Natural killer cell (primary cell): ENCODE measurements around the gene SEZ6L2. TPM values are rescaled to one million over a fixed set of nuclear protein-coding genes. Genes with fewer than 3 reads are reported as not detected.
"Not testable (repeated sequence)": the region's sequence is repeated elsewhere in the genome, so short reads cannot be mapped to it uniquely, and the experiment has no call there.

Experiments
- ATAC-seq, 3 donors: fragments of 150-1000 bp in 2 of 3; fragments of 200-7000 bp in 1 of 3; cut with Tn5 transposase; 1 replicate in 1 of 3; 2 replicates in 2 of 3; pipeline ENCODE4 v1.10.0; 2021; ENCODE audit warnings: mild to moderate bottlenecking in 2 of 3, moderate library complexity in 2 of 3
- DNase-seq, 2 donors: peaks; one replicate each; pipeline versions ENCODE4 v3.0.0 to v3.0.0-alpha.2; 2013 to 2021; ENCODE audit warnings: mixed read lengths in 1 of 2
- H3K27ac ChIP-seq: one replicate; pipeline ENCODE4 v1.5.1; 2013; ENCODE audit warnings: mild to moderate bottlenecking, low read length
- H3K27me3 ChIP-seq: one replicate; pipeline ENCODE4 v1.6.1; 2013; ENCODE audit warnings: low read length; ENCODE audit not compliant: control insufficient read depth, insufficient read depth
- H3K36me3 ChIP-seq: one replicate; pipeline ENCODE4 v1.6.1; 2013; ENCODE audit warnings: low read length; ENCODE audit not compliant: control insufficient read depth, insufficient read depth
- H3K4me1 ChIP-seq: one replicate; pipeline ENCODE4 v1.6.1; 2013; ENCODE audit warnings: low read length; ENCODE audit not compliant: control insufficient read depth, insufficient read depth
- H3K4me3 ChIP-seq: one replicate; pipeline ENCODE4 v1.5.1; 2013; ENCODE audit warnings: low read length
- H3K9me3 ChIP-seq: one replicate; pipeline ENCODE4 v1.6.1; 2013; ENCODE audit warnings: low read length; ENCODE audit not compliant: control insufficient read depth, insufficient read depth
- H3K27ac Mint-ChIP-seq, 2 donors: one replicate each; pipeline ENCODE4 v1.8.0; 2022; ENCODE audit warnings: mild to moderate bottlenecking in 2 of 2, mixed read lengths in 2 of 2, moderate library complexity in 1 of 2
- H3K27me3 Mint-ChIP-seq, 2 donors: one replicate each; pipeline ENCODE4 v1.8.0; 2022; ENCODE audit warnings: low read depth in 2 of 2, mixed read lengths in 2 of 2
- H3K36me3 Mint-ChIP-seq: one replicate; pipeline ENCODE4 v1.8.0; 2022; ENCODE audit warnings: mixed read lengths
- H3K4me1 Mint-ChIP-seq, 2 donors: one replicate each; pipeline ENCODE4 v1.8.0; 2022; ENCODE audit warnings: mixed read lengths in 2 of 2
- H3K4me3 Mint-ChIP-seq: one replicate; pipeline ENCODE4 v1.8.0; 2022; ENCODE audit warnings: mild to moderate bottlenecking, moderate library complexity, mixed read lengths
- H3K9me3 Mint-ChIP-seq, 2 donors: one replicate each; pipeline ENCODE4 v1.8.0; 2022; ENCODE audit warnings: mixed read lengths in 2 of 2
- WGBS: methylation state at CpG from one replicate; pipeline ENCODE4 v1.1.7; 2013; ENCODE audit warnings: missing lambda C conversion rate; ENCODE audit not compliant: insufficient coverage; 5-methylcytosine and 5-hydroxymethylcytosine counted together
- intact Hi-C: fragments of 100-400 bp; cut with micrococcal nuclease; formaldehyde crosslinking; loops from one replicate; pipeline ENCODE4 v1.14.2; 2022
- total RNA-seq, 4 donors: library from RNA; stranded (reverse); fragments of 120-200 nt in 1 of 4; gene quantifications; one replicate each; pipeline versions ENCODE4 v1.2.3 to v1.2.4, GENCODE V29; 2013 to 2022
- TF ChIP-seq, protein P1 (sequence below): fragments of 200-600 bp; IDR thresholded peaks from one replicate; pipeline ENCODE4 v1.8.0; 2022; ENCODE audit warnings: antibody characterized with exemption

SEZ6L2 gene
- total RNA-seq, 3 donors from 2014 or later (not counting 1 experiment from before 2014, with no cell fraction given): 0.14 TPM; not detected in 2

DNA sequence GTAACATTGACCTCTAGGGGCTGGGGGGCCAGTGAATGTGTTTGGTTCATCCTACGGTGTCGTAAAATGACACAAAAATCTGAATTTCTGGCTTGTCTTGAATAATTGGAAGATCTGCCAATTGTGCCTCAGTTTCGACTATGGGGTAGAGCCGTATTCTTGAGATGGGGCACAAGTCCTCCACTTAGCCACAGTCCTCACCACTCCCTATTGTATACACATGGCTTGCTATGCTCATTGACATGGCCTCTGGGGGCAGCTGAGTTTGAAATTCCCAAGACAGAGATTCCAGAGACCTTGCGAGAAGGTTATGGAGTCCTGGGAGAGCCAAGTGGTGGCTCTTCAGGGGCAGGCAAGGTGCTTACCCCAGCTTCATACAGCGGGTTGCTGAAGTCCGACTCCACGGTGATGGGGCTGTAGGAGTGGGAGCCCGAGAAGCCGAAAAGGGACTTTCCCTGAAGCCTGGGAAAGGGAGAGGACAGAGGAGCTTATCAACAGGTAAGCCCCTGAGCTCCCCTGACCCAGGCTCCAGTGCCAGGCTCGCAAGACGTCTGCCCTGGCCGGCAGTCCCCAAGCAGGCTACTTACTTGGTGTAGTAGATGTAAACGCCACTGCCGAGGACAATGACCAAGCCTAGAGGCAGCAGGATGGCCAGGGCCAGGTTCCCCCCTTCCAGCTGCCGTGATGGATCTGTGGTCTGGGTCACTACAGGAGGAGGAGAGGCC, 27.4 kb downstream of the SEZ6L2 start:
- Mint-ChIP-seq H3K4me1 (peaks cover 0 to 11% of the 10 kb centered on the region in 2 donors), H3K27ac (no peak overlapping the region), H3K36me3 (no peaks in the 10 kb centered on the region), H3K27me3 (peaks cover 7 to 11% of the 10 kb centered on the region in 2 donors), H3K4me3 (no peak overlapping the region), H3K9me3 (no peaks in the 10 kb centered on the region)
- WGBS: 95% methylated on average over 16 of the region's 16 CpGs
- Histone ChIP-seq H3K27me3 (peaks cover 8% of the 10 kb centered on the region), H3K9me3 (no peaks in the 10 kb centered on the region), H3K4me3 (no peak overlapping the region), H3K4me1 (peaks cover 10% of the 10 kb centered on the region), H3K36me3 (no peaks in the 10 kb centered on the region), H3K27ac (no peak overlapping the region)
- ATAC-seq (no peak), DNase-seq (no peak)
- TF ChIP-seq, protein P1, sequence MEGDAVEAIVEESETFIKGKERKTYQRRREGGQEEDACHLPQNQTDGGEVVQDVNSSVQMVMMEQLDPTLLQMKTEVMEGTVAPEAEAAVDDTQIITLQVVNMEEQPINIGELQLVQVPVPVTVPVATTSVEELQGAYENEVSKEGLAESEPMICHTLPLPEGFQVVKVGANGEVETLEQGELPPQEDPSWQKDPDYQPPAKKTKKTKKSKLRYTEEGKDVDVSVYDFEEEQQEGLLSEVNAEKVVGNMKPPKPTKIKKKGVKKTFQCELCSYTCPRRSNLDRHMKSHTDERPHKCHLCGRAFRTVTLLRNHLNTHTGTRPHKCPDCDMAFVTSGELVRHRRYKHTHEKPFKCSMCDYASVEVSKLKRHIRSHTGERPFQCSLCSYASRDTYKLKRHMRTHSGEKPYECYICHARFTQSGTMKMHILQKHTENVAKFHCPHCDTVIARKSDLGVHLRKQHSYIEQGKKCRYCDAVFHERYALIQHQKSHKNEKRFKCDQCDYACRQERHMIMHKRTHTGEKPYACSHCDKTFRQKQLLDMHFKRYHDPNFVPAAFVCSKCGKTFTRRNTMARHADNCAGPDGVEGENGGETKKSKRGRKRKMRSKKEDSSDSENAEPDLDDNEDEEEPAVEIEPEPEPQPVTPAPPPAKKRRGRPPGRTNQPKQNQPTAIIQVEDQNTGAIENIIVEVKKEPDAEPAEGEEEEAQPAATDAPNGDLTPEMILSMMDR: no peak
- intact Hi-C loops: no loop called here

DNA sequence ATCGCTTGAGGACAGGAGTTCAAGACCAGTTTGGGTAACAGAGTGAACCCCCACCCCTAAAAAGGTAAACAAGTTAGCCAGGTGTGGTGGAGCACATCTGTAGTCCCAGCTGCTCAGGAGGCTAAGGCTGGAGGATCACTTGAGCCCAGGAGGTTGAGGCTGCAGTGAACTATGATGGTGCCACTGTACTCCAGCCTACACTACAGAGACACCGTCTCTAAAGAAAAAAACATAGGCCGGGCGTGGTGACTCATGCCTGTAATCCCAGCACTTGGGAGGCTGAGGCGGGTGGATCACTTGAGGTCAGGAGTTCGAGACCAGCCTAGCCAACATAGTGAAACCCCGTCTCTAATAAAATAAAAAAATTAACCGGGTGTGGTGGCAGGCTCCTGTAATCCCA, 30.3 kb downstream of the SEZ6L2 start:
- H3K27ac Mint-ChIP-seq, ATAC-seq, H3K27ac ChIP-seq, H3K36me3 ChIP-seq, H3K9me3 Mint-ChIP-seq, H3K4me3 Mint-ChIP-seq, H3K36me3 Mint-ChIP-seq, H3K27me3 Mint-ChIP-seq, H3K27me3 ChIP-seq, H3K9me3 ChIP-seq, H3K4me1 ChIP-seq, H3K4me1 Mint-ChIP-seq, DNase-seq, intact Hi-C loops, H3K4me3 ChIP-seq: not testable (repeated sequence)
- WGBS: 87% methylated on average over 8 of the region's 8 CpGs

DNA sequence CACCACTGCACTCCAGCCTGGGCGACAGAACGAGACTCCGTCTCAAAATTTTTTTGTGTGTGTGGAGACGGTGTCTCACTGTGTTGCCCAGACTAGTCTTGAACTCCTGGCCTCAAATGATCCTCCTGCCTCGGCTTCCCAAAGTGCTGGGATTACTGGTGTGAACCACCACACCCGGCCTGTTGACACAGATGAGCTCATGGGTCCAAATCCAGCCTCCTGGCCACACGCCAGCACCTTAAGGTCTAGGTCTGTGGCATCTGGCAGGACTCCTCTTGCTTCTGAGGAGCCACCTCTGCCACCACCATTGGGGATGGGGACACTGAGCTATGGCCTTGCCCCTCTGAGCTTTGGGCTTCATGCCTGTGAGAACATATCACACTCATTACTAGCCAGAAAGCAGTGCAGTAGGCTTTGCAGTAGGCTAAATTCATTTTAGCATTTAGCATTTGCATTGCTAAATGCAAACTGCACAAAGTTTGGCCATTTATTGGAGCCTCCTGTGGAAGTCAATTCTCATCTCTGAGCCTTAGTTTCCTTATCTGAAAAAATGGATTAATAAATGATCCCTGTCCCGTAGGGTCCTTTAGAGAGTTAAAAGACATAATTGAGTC, 30.8 kb downstream of the SEZ6L2 start:
- H3K27me3 ChIP-seq: no peaks in the 10 kb centered on the region
- ATAC-seq (no peak), DNase-seq (no peak)
- H3K4me1 ChIP-seq: peaks cover 5% of the 10 kb centered on the region
- intact Hi-C loops: no loop called here
- Mint-ChIP-seq H3K9me3 (no peaks in the 10 kb centered on the region), H3K4me1 (peaks cover 0 to 2% of the 10 kb centered on the region in 2 donors), H3K27ac (no peak overlapping the region), H3K36me3 (no peaks in the 10 kb centered on the region), H3K27me3 (peaks cover 0 to 4% of the 10 kb centered on the region in 2 donors), H3K4me3 (no peak overlapping the region)
- no peaks in the 10 kb centered on the region for H3K9me3 ChIP-seq
- WGBS: 91% methylated on average over 8 of the region's 8 CpGs
- no peaks in the 10 kb centered on the region for H3K36me3 ChIP-seq
- TF ChIP-seq, protein P1: no peak
- no peak overlapping the region for H3K4me3 ChIP-seq
- no peak overlapping the region for H3K27ac ChIP-seq

DNA sequence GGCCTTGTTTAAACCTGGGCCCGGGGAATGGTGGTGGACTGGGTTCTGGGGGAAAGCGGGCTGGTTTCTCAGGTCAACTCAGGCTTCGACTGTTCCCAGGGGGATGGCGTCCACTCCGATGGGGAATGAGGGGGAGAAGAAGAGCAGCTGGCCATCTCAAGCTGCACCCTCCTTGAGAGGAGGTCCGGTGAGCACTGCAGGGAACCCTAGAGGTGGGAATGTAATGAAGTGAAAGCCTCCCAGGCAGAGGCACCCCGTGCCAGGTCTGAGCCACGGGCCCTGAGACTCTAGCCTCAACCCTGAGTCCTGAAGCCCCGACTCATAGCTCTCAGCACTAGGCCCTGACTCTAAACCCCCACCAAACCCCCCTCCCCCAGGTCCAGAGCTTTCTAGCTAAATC, 35.1 kb downstream of the SEZ6L2 start:
- Mint-ChIP-seq H3K27ac (no peak overlapping the region), H3K9me3 (no peaks in the 10 kb centered on the region), H3K27me3 (peaks cover 0 to 4% of the 10 kb centered on the region in 2 donors), H3K4me1 (peaks cover 18 to 29% of the 10 kb centered on the region in 2 donors), H3K36me3 (no peaks in the 10 kb centered on the region), H3K4me3 (no peak overlapping the region)
- Histone ChIP-seq H3K4me3 (no peak overlapping the region), H3K27ac (no peak overlapping the region), H3K27me3 (no peaks in the 10 kb centered on the region), H3K36me3 (peaks cover 13% of the 10 kb centered on the region), H3K4me1 (peaks cover 26% of the 10 kb centered on the region), H3K9me3 (no peaks in the 10 kb centered on the region)
- ATAC-seq (no peak), DNase-seq (no peak)
- intact Hi-C loops: loop anchor here (5.0 kb wide), 2 partner anchors 47 to 162 kb away; partner anchors contain the start of gene PAGR1
- WGBS: 86% methylated on average over 9 of the region's 9 CpGs
- TF ChIP-seq, protein P1: no peak
